Neuron (in vitro differentiated cells): ENCODE measurements around the gene ZNF620.
A peak's percentile ranks its signal among the peaks of the same experiment; 100 is the strongest.
"Not testable (repeated sequence)": the region's sequence is repeated elsewhere in the genome, so short reads cannot be mapped to it uniquely, and the experiment has no call there.

Experiments used
- H2AFZ ChIP-seq: one replicate; pipeline ENCODE4 v1.6.1; 2013; ENCODE audit warnings: low read depth, mild to moderate bottlenecking, inconsistent platforms, low read length, moderate library complexity
- H3K27me3 ChIP-seq: one replicate; pipeline ENCODE4 v1.6.1; 2013; ENCODE audit warnings: low read length; ENCODE audit not compliant: insufficient read depth
- H3K36me3 ChIP-seq: one replicate; pipeline ENCODE4 v1.6.1; 2013; ENCODE audit warnings: low read length; ENCODE audit not compliant: insufficient read depth
- H3K4me1 ChIP-seq: one replicate; pipeline ENCODE4 v1.6.1; 2013; ENCODE audit warnings: low read length; ENCODE audit not compliant: insufficient read depth
- H3K4me3 ChIP-seq: 2 replicates; pipeline ENCODE4 v1.5.1; 2013; ENCODE audit warnings: mild to moderate bottlenecking, low read length, moderate library complexity
- H3K9me3 ChIP-seq: one replicate; pipeline ENCODE4 v1.6.1; 2013; ENCODE audit warnings: low read length

The ZNF620 gene

DNA sequence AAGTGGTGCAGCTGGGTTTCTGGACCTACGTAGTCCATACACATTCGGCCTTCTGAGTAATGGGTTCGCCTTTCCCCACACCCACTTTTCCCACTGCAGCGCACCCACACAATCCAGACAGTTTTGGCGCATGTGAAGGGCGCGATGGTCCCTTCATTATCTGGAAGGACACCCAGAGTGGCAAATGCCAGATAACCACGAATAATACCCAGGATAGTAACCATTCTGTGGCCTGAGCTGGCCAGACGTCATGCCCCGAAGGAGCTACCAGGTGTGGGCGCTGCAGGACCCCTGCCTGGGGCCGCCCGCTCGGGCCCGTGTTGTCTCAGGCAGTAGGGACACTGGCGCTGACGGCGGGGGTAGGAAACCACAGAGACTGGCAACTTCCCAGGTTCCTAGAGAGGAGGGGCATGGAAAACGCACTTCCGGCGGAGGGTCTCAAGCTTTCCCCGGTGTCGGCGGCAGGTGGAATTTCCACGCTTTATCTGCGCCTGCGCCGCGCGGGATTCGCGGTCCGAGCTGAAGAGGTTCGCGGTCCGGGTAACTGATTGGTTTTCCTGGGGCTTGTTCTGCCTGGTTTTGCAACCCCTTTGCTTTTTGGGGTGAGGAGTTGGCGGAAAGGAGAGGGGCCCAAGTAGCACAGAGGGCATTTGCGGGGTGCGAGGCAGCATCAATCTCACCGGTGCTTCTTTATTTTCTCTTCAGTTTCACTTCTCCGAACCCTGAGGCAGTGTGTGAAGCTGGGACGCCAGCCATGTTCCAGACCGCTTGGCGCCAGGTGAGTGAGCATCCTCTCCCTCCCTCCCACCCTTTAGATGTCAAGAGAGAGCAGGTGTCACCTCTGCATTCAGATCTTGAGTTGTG lies at the start of gene ZNF620:
Gene ZNF620 (plus strand): TSS at position 441 of the 864 bp plus-strand sequence. CDS start 314 bp downstream, at position 755.
- peaks cover 22% of the 10 kb centered on the region for H3K36me3 ChIP-seq
- H3K9me3 ChIP-seq = no peaks in the 10 kb centered on the region
- peak within 1 kb of the TSS; percentile 72 for H2AFZ ChIP-seq
- H3K27me3 ChIP-seq = no peaks in the 10 kb centered on the region
- peak within 1 kb of the TSS; percentile 65 for H3K4me3 ChIP-seq
- peaks cover 4% of the 10 kb centered on the region for H3K4me1 ChIP-seq

DNA sequence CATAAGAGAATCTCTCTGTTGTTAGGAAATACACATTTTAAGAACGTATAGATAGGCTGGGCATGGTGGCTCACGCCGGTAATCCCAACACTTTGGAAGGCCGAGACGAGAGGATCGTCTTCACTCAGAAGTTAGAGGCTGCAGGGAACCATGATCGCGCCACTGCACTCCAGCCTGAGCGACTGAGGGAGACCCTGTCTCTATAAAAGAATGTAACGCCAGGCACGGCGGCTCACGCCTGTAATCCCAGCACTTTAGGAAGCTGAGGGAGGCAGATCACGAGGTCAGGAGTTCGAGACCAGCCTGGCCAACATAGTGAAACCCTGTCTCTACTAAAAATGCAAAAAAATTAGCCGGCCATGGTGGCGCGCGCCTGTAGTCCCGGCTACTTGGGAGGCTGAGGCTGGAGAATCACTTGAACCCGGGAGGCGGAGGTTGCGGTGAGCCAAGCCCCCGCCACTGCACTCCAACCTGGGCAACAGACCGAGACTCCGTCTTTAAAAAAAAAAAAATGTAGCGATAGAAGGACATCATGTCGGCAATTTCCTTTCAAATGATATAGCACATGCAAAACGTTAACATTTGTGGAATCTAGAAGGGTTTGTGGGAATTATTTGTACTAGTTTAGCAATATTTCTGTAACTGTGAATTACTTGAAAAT lies 49.4 kb upstream of the ZNF620 start:
- Histone ChIP-seq H3K4me3 (peak overlapping the region; percentile 82), H3K9me3 (no peaks in the 10 kb centered on the region), H3K27me3 (no peaks in the 10 kb centered on the region), H3K36me3 (peaks cover 32% of the 10 kb centered on the region), H3K4me1 (peaks cover 25% of the 10 kb centered on the region), H2AFZ (peak overlapping the region; percentile 58)

DNA sequence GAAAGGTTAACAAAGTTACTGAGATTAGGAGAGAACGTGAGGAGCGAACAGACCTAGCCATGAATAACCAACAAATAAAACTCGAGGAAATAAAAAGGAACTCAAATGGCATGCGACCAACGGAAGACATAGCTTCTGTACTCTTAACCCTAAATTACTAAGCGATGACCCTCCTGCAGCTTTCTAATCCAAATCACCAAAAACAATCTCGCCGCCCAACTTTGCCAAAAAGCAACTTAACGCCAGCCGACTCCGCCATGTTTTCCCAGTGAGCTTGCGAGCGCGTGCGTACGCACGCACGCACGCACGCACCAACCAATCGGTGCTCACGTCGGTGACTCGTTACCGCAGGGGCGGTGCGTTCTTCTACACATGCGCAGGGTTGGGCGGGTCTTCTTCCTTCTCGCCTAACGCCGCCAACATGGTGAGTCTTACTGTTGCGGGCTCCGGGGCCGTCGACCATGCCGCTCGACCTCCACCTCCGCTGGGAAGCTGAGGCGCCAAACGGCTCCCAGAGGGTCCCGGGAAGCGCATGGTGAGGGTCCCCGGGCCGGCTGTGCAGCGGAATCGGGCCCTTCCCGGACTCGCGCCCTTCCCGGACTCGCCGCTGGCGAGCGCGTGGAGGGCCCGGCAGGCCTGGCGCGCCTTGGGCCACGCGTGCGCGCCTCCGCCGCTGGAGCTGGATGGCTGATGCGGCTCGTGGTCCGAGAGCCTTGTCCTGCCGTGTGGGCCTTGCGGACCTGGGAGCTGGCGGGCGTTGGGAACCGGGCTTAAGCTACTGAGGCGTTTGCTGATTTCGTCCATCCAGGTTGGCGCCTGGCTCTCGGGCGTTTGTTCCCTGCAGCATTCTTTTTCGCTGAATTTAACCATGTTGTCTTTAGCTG lies 48.7 kb upstream of the ZNF620 start, which contains the start of gene RPL14:
Gene RPL14 (plus strand): TSS at position 400 of the 884 bp plus-strand sequence. CDS start 133 bp downstream, at position 533.
- H3K4me3 ChIP-seq = peak within 1 kb of the TSS; percentile 82
- no peaks in the 10 kb centered on the region for H3K27me3 ChIP-seq

DNA sequence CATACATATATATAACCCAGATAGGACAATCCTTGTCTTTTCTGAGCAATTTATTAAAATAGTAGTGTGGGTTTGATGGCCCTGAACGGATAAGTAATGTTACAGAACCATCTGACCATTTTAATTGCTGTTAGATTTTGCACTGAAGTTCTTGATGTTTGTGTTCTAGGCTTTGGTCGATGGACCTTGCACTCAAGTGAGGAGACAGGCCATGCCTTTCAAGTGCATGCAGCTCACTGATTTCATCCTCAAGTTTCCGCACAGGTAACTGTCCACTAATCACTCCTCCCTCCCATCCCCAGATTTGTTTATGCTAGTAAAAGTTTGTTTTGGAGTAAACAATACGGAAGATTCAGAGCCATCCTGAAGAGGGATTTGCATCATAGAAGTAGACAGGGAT lies 47.4 kb upstream of the ZNF620 start:
- Histone ChIP-seq H3K4me1 (peaks cover 20% of the 10 kb centered on the region), H3K36me3 (peaks cover 45% of the 10 kb centered on the region), H2AFZ (no peak overlapping the region), H3K27me3 (no peaks in the 10 kb centered on the region), H3K9me3 (no peaks in the 10 kb centered on the region), H3K4me3 (peak overlapping the region; percentile 82)

More for the DNA sequence above, 48.7 kb upstream of the ZNF620 start, which contains the start of gene RPL14:
- no peaks in the 10 kb centered on the region for H3K9me3 ChIP-seq
- H2AFZ ChIP-seq = peak within 1 kb of the TSS; percentile 58
- H3K36me3 ChIP-seq = peaks cover 36% of the 10 kb centered on the region
- peaks cover 23% of the 10 kb centered on the region for H3K4me1 ChIP-seq

DNA sequence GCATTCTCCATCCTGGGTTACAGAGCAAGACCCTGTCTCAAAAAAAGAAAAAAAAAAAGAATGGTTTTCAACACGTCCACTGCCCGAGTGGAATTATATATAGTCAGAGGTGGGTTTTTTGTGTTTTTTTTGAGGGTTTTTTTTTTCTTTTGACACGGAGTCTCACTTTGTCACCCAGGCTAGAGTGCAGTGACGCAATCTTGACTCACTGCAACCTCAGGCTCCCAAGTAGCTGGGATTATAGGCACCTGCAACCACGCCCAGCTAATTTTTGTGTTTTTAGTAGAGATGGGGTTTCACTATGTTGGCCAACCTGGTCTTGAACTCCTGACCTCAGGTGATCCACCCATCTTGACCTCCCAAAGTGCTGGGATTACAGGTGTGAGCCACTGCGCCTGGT lies 45.4 kb upstream of the ZNF620 start:
- Histone ChIP-seq H3K36me3 (peaks cover 58% of the 10 kb centered on the region), H3K4me1 (peaks cover 18% of the 10 kb centered on the region)
- not testable (repeated sequence) for H3K9me3 ChIP-seq, H2AFZ ChIP-seq, H3K27me3 ChIP-seq, H3K4me3 ChIP-seq

DNA sequence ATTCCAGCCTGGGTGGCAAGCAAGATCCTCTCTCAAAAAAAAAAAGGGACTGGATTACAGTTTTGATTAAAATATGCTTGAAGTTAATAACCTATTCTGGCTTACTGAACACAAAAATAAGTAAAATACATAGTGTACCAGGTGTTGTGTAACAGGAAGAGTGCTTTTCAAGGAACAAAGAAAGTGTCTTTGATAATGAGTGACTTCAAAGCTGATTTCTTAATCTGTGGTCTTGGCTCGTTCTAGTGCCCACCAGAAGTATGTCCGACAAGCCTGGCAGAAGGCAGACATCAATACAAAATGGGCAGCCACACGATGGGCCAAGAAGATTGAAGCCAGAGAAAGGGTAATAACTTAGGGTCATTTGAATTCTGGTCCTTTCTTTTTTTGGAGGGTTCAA lies 44.7 kb upstream of the ZNF620 start:
- H3K9me3 ChIP-seq = no peaks in the 10 kb centered on the region
- H2AFZ ChIP-seq = no peak overlapping the region
- no peak overlapping the region for H3K4me3 ChIP-seq
- no peaks in the 10 kb centered on the region for H3K27me3 ChIP-seq
- H3K4me1 ChIP-seq = peaks cover 17% of the 10 kb centered on the region
- peaks cover 58% of the 10 kb centered on the region for H3K36me3 ChIP-seq

DNA sequence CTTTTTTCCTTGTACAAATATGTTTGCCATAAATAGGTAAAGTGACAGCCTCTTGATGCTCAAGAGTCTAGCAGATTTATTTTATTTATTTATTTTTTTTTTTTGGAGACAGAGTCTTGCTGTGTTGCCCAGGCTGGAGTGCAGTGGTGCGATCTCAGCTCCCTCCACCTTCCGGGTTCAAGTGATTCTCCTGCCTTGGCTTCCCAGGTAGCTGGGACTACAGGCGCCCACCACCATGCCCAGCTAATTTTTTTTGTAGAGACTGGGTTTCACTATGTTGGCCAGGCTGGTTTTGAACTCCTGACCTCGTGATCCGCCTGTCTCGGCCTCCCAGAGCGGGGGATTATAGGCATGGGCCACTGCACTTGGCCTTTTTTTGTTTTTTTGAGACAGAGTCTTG lies 43.0 kb upstream of the ZNF620 start:
- not testable (repeated sequence) for H3K9me3 ChIP-seq, H3K4me3 ChIP-seq, H2AFZ ChIP-seq, H3K27me3 ChIP-seq
- Histone ChIP-seq H3K4me1 (peaks cover 15% of the 10 kb centered on the region), H3K36me3 (peaks cover 61% of the 10 kb centered on the region)

DNA sequence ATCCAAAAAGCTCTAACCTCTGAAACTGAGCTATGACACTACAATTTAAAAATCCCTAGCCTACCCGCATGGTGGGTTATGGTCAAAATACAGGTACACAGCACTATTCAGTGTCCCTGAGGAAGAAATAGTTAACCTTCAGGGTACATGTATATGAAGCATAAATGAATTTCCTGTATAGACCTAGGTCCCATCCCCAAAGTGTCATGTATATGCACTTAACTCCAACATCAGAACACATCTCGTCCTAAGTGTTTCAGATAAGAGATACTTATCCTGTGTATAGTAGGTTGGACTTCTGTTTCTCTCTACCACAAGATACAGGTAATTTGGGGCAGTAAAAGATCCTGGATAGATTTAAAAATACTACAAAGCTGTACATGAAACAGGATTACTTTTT lies 42.3 kb upstream of the ZNF620 start:
- no peaks in the 10 kb centered on the region for H3K9me3 ChIP-seq
- no peak overlapping the region for H2AFZ ChIP-seq
- no peaks in the 10 kb centered on the region for H3K27me3 ChIP-seq
- H3K4me1 ChIP-seq = peaks cover 7% of the 10 kb centered on the region
- peaks cover 55% of the 10 kb centered on the region for H3K36me3 ChIP-seq
- H3K4me3 ChIP-seq = no peak overlapping the region

DNA sequence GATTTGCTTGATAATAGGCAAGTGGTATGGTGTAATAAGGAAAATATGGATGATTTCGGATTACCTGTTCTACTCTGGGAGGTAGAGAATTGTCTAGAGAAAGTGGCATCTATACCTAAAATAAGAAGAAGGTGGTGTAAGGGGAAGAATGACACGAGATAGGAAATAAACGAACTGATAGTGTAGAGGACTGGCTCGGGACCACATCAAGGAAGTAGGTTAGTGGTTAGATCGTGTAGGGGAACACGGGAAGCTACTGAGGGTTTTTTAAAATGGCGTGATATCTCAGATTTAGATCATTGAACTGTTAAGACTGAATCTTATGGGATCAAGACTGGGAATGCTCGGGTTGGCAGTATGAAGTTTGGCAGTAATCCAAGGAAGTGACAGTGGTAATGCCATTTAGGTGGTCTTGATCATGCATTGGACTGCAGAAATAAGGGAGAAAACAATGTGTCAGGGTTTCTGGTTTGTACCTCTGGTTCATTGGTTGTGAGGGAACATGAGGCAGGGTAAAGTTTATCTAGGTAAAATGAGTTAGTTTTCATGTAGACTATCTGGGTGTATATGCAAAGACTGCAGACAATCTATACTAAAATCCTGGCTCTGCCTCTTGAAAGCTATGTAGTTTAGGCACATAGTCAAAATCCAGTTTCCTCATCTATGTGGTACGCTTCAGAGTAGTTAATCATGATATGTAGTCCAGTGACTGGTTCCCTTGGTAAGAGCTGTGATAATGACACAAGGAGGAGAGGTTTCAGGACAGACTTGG lies 41.3 kb upstream of the ZNF620 start:
- no peaks in the 10 kb centered on the region for H3K9me3 ChIP-seq
- H3K4me3 ChIP-seq = no peak overlapping the region
- peaks cover 4% of the 10 kb centered on the region for H3K4me1 ChIP-seq
- H3K27me3 ChIP-seq = no peaks in the 10 kb centered on the region
- no peak overlapping the region for H2AFZ ChIP-seq
- peaks cover 47% of the 10 kb centered on the region for H3K36me3 ChIP-seq

DNA sequence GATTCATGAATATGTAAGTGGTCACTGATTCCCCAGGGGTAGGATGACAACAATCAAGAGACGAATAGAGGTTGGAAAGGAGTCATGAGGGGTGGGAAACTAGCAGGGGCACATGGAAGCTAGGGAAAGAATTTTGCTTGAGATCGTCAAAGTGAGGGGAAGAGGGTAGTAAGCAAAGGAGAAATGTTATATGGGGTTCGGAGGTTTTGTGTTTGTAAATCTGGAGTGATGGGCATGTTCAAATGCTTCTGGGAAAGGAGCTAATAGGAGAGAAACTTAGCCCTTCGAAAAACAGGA lies 40.8 kb upstream of the ZNF620 start:
- H3K36me3 ChIP-seq = peaks cover 43% of the 10 kb centered on the region
- peaks cover 4% of the 10 kb centered on the region for H3K4me1 ChIP-seq
- no peak overlapping the region for H3K4me3 ChIP-seq
- no peaks in the 10 kb centered on the region for H3K9me3 ChIP-seq
- no peak overlapping the region for H2AFZ ChIP-seq
- H3K27me3 ChIP-seq = no peaks in the 10 kb centered on the region

DNA sequence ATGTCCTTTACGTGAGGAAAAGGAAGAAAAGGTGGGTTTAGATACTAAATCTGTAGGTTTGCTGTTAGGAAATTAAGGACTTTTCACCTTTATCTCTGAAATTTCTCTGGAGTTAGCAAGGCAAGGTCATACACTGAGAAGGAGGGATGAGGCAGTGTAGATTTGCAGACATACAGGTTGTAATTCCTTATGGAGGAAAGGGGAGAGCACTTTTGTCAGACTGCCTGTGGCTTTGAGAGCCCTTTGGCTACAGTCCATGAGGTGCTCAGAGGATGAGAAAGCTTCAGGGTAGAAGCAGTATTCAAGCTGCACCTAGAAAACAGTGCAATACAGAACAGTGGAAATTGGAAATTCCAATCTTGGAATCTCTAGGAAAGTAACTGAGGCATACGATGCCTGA lies 40.4 kb upstream of the ZNF620 start:
- no peaks in the 10 kb centered on the region for H3K27me3 ChIP-seq
- H3K4me1 ChIP-seq = peaks cover 4% of the 10 kb centered on the region
- H3K4me3 ChIP-seq = no peak overlapping the region
- peaks cover 39% of the 10 kb centered on the region for H3K36me3 ChIP-seq
- H3K9me3 ChIP-seq = no peaks in the 10 kb centered on the region
- no peak overlapping the region for H2AFZ ChIP-seq

DNA sequence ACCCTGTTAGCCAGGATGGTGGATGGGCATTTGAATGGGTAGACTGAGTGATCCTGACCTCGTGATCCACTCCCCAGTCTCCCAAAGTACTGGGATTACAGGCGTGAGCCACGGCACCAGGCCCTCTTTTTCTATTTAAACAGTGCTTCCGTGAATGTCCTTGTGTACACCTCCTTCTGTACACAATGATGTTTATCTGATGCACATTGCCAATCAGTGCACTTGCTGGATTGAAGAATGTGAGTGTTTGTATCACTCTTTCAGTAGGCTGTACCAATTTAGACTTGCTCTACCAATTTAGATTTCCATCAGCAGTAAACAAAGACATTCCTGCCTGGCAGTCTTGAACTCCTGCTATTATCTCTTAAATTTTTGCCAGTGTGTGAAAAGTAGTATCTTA lies 37.8 kb upstream of the ZNF620 start:
- no peaks in the 10 kb centered on the region for H3K27me3 ChIP-seq
- no peaks in the 10 kb centered on the region for H3K9me3 ChIP-seq
- no peak overlapping the region for H3K4me3 ChIP-seq
- no peak overlapping the region for H2AFZ ChIP-seq
- H3K36me3 ChIP-seq = peaks cover 20% of the 10 kb centered on the region
- H3K4me1 ChIP-seq = peaks cover 4% of the 10 kb centered on the region
